Lung (tissue), 12 donors: ENCODE results near the gene RMI2. TPM values are rescaled to one million over a fixed set of nuclear protein-coding genes. Genes with fewer than 3 reads are reported as not detected.

Source experiments
- ATAC-seq: fragments of 200-7000 bp; cut with Tn5 transposase; one replicate; pipeline ENCODE4 v1.9.1; 2020; ENCODE audit warnings: moderate number of reproducible peaks; ENCODE audit not compliant: insufficient read depth, low FRiP score
- DNase-seq, 3 donors: peaks; one replicate each; pipeline ENCODE4 v3.0.0-alpha.2; 2013 to 2017
- H3K27ac ChIP-seq, 2 donors: one replicate each; pipeline ENCODE4 v1.5.1; 2013; ENCODE audit warnings: mild to moderate bottlenecking in 2 of 2, moderate library complexity in 2 of 2, control low read depth in 1 of 2, inconsistent platforms in 1 of 2, low read depth in 1 of 2, low read length in 1 of 2
- H3K27me3 ChIP-seq, 3 donors: one replicate each; pipeline ENCODE4 v1.5.1; 2013; ENCODE audit warnings: low read length in 2 of 3; ENCODE audit not compliant: control insufficient read depth in 3 of 3, insufficient read depth in 3 of 3
- H3K36me3 ChIP-seq, 4 donors: one replicate each; pipeline ENCODE4 v1.5.1; 2013; ENCODE audit warnings: low read length in 4 of 4, mild to moderate bottlenecking in 1 of 4, moderate library complexity in 1 of 4; ENCODE audit not compliant: control insufficient read depth in 4 of 4, insufficient read depth in 4 of 4
- H3K4me1 ChIP-seq, 5 donors: one replicate each; pipeline ENCODE4 v1.5.1; 2013; ENCODE audit warnings: low read length in 5 of 5, mild to moderate bottlenecking in 2 of 5, moderate library complexity in 1 of 5; ENCODE audit not compliant: control insufficient read depth in 5 of 5, insufficient read depth in 5 of 5
- H3K4me3 ChIP-seq: one replicate; pipeline ENCODE4 v1.5.1; 2013; ENCODE audit warnings: mild to moderate bottlenecking, control low read depth, moderate library complexity
- H3K9ac ChIP-seq, 2 donors: one replicate each; pipeline ENCODE4 v1.5.1; 2013; ENCODE audit warnings: low read length in 2 of 2, control low read depth in 1 of 2; ENCODE audit not compliant: insufficient read depth in 1 of 2
- H3K9me3 ChIP-seq, 4 donors: one replicate each; pipeline ENCODE4 v1.5.1; 2013; ENCODE audit warnings: low read length in 3 of 4, mild to moderate bottlenecking in 1 of 4, moderate library complexity in 1 of 4; ENCODE audit not compliant: control insufficient read depth in 4 of 4, insufficient read depth in 3 of 4
- CTCF ChIP-seq: IDR thresholded peaks from 2 replicates; pipeline ENCODE4 v1.5.1; 2012; ENCODE audit warnings: mild to moderate bottlenecking; ENCODE audit errors: control extremely low read depth, extremely low read depth
- WGBS, 2 donors: extraction: QIAGEN DNeasy Blood & Tissue Kit; methylation state at CpG; one replicate each; pipeline ENCODE4 v1.1.7; 2013; 5-methylcytosine and 5-hydroxymethylcytosine counted together
- polyA plus RNA-seq, 2 donors: library from polyadenylated mRNA; stranded (reverse); fragments of 200-250 nt; gene quantifications; one replicate each; pipeline ENCODE4 v1.2.1, GENCODE V29; 2013
- total RNA-seq, 2 donors: library from RNA; depleted of rRNA in 1 of 2; stranded (reverse); fragments of >200 nt in 1 of 2; gene quantifications; one replicate each; pipeline ENCODE4 v1.2.1, GENCODE V29; 2014 to 2021
- donor health status: control.
- donor health status: control.
- donor health status: Bipolar disorder and iron deficiency.
- donor health status: healthy.
- donor health status: DM: yes; HTN: yes; CAD: no.

Gene RMI2
- total and polyA plus RNA-seq, 4 donors: 2.5 to 7.2 (median 4.5) TPM

GRCh38 chr16:11390573-11391495, 45.6 kb downstream of the RMI2 start:
- WGBS, 2 donors: 75 to 78% methylated on average over 15 of the region's 15 CpGs
- no peak overlapping the region for H3K27ac ChIP-seq
- no peak for TF ChIP-seq CTCF

GRCh38 chr16:11391576-11391975, 46.3 kb downstream of the RMI2 start:
- peaks cover 0 to 15% (median 1%) of the 10 kb centered on the region in 5 donors for H3K4me1 ChIP-seq
- peak; percentile 11 for ATAC-seq
- DNase-seq: peak in 2 of 3 donors; percentile 65 to 71
- no peaks in the 10 kb centered on the region for H3K9me3 ChIP-seq
- TF ChIP-seq CTCF: no peak
- no peak overlapping the region for H3K4me3 ChIP-seq
- H3K36me3 ChIP-seq: no peaks in the 10 kb centered on the region
- H3K27ac ChIP-seq: no peak overlapping the region
- H3K27me3 ChIP-seq: no peaks in the 10 kb centered on the region
- H3K9ac ChIP-seq: no peak overlapping the region
- 65 to 82% methylated on average over 12 of the region's 12 CpGs for WGBS, 2 donors

More at GRCh38 chr16:11390573-11391495, 45.6 kb downstream of the RMI2 start:
- Histone ChIP-seq H3K27me3 (no peaks in the 10 kb centered on the region), H3K36me3 (no peaks in the 10 kb centered on the region), H3K4me1 (peaks cover 0 to 16% (median 1%) of the 10 kb centered on the region in 5 donors), H3K9ac (no peak overlapping the region), H3K9me3 (no peaks in the 10 kb centered on the region), H3K4me3 (no peak overlapping the region)
- DNase-seq (no peak), ATAC-seq (no peak)

- Histone ChIP-seq H3K27me3 (no peaks in the 10 kb centered on the region), H3K9me3 (no peaks in the 10 kb centered on the region), H3K27ac (no peak overlapping the region), H3K4me3 (no peak overlapping the region), H3K9ac (no peak overlapping the region), H3K4me1 (peaks cover 0 to 15% (median under 1%) of the 10 kb centered on the region in 5 donors), H3K36me3 (no peaks in the 10 kb centered on the region)
- WGBS, 2 donors: 79 to 82% methylated on average over 16 to 19 of the region's 19 CpGs
- TF ChIP-seq CTCF: no peak
- no peak for DNase-seq
- ATAC-seq: no peak
Measured at GRCh38 chr16:11392041-11392581, 46.9 kb downstream of the RMI2 start.
